CD4-positive, alpha-beta T cell treated with Interleukin-6 for 4 hours (primary cell): ENCODE measurements around the gene CEP128.

Experiments
- DNase-seq: peaks from one replicate; pipeline ENCODE4 v3.0.0-alpha.2; 2020; ENCODE audit warnings: mixed read lengths

CEP128 gene

GRCh38 chr14:80464531-80465149, 476.9 kb downstream of the CEP128 start:
- DNase-seq: no peak

- no peak for DNase-seq
Measured at GRCh38 chr14:80456209-80456608, 485.3 kb downstream of the CEP128 start.

GRCh38 chr14:80455031-80455430, 486.5 kb downstream of the CEP128 start:
- DNase-seq: no peak

- no peak for DNase-seq
Measured at GRCh38 chr14:80448267-80448666, 493.3 kb downstream of the CEP128 start.

- no peak for DNase-seq
Measured at GRCh38 chr14:80447392-80447791, 494.1 kb downstream of the CEP128 start.
